Measurements from ENCODE around the gene ZNF529. TPM values are rescaled to one million over a fixed set of nuclear protein-coding genes. Genes with fewer than 3 reads are reported as not detected.

ZNF529 gene
- polyA plus RNA-seq, 2 of the 4 experiments (the other 2 are of a cell fraction): 3.1 to 7.0 TPM

DNA sequence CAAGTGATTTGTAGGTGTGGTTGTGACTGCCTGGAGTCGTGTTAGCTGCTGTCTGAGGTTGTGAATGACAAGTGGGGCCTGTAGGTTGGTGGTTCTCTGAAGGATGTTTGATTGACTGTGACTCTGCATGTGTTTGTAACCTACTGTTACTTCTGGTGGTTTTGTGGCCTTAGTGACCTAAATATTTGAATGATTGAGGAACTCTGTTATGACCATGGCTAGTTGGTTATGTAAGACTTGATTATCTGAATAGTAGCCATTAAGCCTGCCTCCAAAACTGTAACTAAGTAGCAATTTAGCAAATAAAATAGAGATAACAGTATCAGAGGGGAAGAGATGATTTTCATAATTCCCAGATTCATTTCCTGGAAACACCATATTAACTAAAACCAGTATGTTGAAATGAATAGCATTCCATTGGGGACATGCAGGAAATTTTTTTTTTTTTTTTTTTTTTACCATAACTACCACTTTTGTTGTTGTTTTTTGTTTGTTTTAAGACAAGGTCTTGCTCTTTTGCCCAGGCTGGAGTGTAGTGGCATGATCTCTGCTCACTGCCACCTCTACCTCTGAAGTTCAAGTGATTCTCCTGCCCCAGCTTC, 32.9 kb upstream of the ZNF529 start (continued):
- TF ChIP-seq, protein P1, sequence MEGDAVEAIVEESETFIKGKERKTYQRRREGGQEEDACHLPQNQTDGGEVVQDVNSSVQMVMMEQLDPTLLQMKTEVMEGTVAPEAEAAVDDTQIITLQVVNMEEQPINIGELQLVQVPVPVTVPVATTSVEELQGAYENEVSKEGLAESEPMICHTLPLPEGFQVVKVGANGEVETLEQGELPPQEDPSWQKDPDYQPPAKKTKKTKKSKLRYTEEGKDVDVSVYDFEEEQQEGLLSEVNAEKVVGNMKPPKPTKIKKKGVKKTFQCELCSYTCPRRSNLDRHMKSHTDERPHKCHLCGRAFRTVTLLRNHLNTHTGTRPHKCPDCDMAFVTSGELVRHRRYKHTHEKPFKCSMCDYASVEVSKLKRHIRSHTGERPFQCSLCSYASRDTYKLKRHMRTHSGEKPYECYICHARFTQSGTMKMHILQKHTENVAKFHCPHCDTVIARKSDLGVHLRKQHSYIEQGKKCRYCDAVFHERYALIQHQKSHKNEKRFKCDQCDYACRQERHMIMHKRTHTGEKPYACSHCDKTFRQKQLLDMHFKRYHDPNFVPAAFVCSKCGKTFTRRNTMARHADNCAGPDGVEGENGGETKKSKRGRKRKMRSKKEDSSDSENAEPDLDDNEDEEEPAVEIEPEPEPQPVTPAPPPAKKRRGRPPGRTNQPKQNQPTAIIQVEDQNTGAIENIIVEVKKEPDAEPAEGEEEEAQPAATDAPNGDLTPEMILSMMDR (IDR thresholded peaks at IDR 0.05): no peak

DNA sequence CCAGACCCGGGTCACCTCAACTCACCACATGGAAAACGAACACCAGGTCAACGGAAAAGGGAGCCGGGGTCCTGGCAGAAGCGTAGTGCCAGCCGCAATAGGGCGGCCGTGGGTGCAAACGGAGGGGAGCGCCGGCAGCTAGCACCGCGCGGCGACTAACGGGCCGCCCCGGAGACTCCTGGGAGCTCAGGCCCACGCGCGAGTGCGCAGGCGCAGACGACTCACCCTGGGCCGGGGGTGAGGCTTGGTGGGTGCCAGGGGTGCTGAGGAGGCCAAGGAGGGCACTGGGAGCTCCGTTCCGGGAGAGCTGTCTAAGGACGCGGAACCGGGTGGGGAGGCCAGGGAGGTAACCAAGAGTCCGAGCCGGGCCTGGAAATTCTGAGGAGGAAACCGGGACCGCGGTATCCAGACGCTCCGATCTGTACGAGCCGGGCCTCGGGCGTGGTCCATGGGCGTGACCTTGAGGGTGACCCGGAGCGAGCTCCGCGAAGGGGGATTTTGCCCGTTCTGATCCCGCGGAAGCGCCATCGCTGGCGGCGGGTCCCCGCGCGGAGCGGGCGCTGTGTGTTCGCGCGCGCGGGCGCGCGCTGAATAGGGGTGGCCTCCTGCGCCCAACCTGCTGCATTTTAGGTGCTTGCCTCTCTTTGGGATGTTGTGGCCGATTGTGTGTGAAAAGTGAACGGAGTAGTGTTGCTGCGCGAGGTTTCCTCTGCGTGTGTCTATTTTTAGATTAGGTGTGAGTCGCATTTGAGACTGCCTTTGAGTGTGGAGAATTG, 32.2 kb upstream of the ZNF529 start, which contains the start of gene ZNF382:
ZNF382 (plus strand) TSS at position 213 of the 776 bp plus-strand sequence. CDS start 4,602 bp downstream, outside the sequence.
- no peak for TF ChIP-seq EHMT2 (IDR thresholded peaks at IDR 0.05; ENCODE audit: low read depth)
- no peak for TF ChIP-seq SREBF2 (IDR thresholded peaks at IDR 0.05)
- TF ChIP-seq HMGXB4 (CRISPR knock-in tag; IDR thresholded peaks at IDR 0.05; ENCODE audit: borderline replicate concordance): no peak
- TF ChIP-seq KDM1A (IDR thresholded peaks at IDR 0.05; ENCODE audit: low read depth): no peak
- no peak for TF ChIP-seq NFE2L2 (conservative IDR thresholded peaks at IDR 0.05; ENCODE audit: low read length)
- TF ChIP-seq, protein P2, sequence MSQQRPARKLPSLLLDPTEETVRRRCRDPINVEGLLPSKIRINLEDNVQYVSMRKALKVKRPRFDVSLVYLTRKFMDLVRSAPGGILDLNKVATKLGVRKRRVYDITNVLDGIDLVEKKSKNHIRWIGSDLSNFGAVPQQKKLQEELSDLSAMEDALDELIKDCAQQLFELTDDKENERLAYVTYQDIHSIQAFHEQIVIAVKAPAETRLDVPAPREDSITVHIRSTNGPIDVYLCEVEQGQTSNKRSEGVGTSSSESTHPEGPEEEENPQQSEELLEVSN (IDR thresholded peaks at IDR 0.05; ENCODE audit: borderline replicate concordance, low read depth): no peak
- TF ChIP-seq EP300 (IDR thresholded peaks at IDR 0.05): no peak
- TF ChIP-seq JUNB (IDR thresholded peaks at IDR 0.05): no peak
- TF ChIP-seq NR3C1 (IDR thresholded peaks at IDR 0.05): no peak
- TF ChIP-seq RAD21 (conservative IDR thresholded peaks at IDR 0.05 in 1 of 2, IDR thresholded peaks at IDR 0.05 in 1 of 2): no peak
- TF ChIP-seq, protein P3, sequence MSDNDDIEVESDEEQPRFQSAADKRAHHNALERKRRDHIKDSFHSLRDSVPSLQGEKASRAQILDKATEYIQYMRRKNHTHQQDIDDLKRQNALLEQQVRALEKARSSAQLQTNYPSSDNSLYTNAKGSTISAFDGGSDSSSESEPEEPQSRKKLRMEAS (IDR thresholded peaks at IDR 0.05): no peak
- TF ChIP-seq CHD4 (IDR thresholded peaks at IDR 0.05; ENCODE audit: borderline replicate concordance): no peak
- no peak for TF ChIP-seq HOXB5 (CRISPR knock-in tag; IDR thresholded peaks at IDR 0.05)
- TF ChIP-seq MYC (IDR thresholded peaks at IDR 0.05; ENCODE audit: borderline replicate concordance, low read length): no peak
- TF ChIP-seq REST (IDR thresholded peaks at IDR 0.05): no peak
- no peak for TF ChIP-seq NPAS2 (CRISPR knock-in tag; IDR thresholded peaks at IDR 0.05; ENCODE audit: borderline replicate concordance)
- no peak for TF ChIP-seq POLR2A (IDR thresholded peaks at IDR 0.05; ENCODE audit: low read length)
- TF ChIP-seq FOXS1 (CRISPR knock-in tag; IDR thresholded peaks at IDR 0.05): no peak
- no peak for TF ChIP-seq ZNF302 (CRISPR knock-in tag; IDR thresholded peaks at IDR 0.05)
- Histone ChIP-seq H3K4me3 (no peak within 1 kb of the TSS), H3K9me3 (peaks cover 83% of the 10 kb centered on the region), H3K4me1 (no peaks in the 10 kb centered on the region), H3K27ac (no peak within 1 kb of the TSS), H3K4me2 (no peak within 1 kb of the TSS)
- CTCF ChIA-PET: interaction anchor here (1.1 kb wide), 1 partner anchor 11 kb away, joined by 3 read pairs; no protein-coding TSS in a partner anchor
- ATAC-seq (no peak), DNase-seq (ENCODE audit: low read depth in 1 of 2, low spot score in 1 of 2) (no peak), FAIRE-seq (no peak)
- 85% methylated on average over 73 of the region's 73 CpGs for WGBS (ENCODE audit: missing lambda C conversion rate)
- POLR2A ChIA-PET: no interaction called here
